T-cell (primary cell): ENCODE measurements around the gene EZR. TPM values are rescaled to one million over a fixed set of nuclear protein-coding genes. Genes with fewer than 3 reads are reported as not detected.

Experiments
- ATAC-seq, 4 experiments: fragments of 200-7000 bp in 3 of 4; fragments of 150-1000 bp in 1 of 4; cut with Tn5 transposase; replicated peaks in 1 of 4; 1 replicate in 3 of 4; 2 replicates in 1 of 4; pipeline ENCODE4 v1.10.0; 2021; ENCODE audit warnings: moderate library complexity in 3 of 4, mild to moderate bottlenecking in 2 of 4, moderate number of reproducible peaks in 1 of 4
- CTCF ChIA-PET, 2 donors: fragments of 300-600 bp; sonication (Branson Sonifier 250); formaldehyde crosslinking; loops; one replicate each; lab custom pipeline; 2022; ENCODE audit warnings: antibody characterized with exemption in 2 of 2; lab: Charles Lee
- POLR2A ChIA-PET, 2 donors: fragments of 300-600 bp; sonication (Branson Sonifier 250); formaldehyde crosslinking; loops; one replicate each; lab custom pipeline; 2022; ENCODE audit warnings: antibody characterized with exemption in 2 of 2; lab: Charles Lee
- DNase-seq, 35 experiments: peaks; one replicate each; pipeline versions ENCODE4 v3.0.0 to v3.0.0-alpha.2; 2013 to 2023
- H3K27ac ChIP-seq: one replicate; pipeline ENCODE4 v1.5.1; 2013; ENCODE audit warnings: low read length
- H3K27me3 ChIP-seq, 2 experiments: replicated peaks in 1 of 2; 1 replicate in 1 of 2; 2 replicates in 1 of 2; pipeline versions ENCODE4 v1.6.1 to v1.7.0; 2013; ENCODE audit warnings: low read length in 1 of 2, mixed read lengths in 1 of 2; ENCODE audit not compliant: control insufficient read depth in 2 of 2, insufficient read depth in 2 of 2; ENCODE audit errors: extremely low read depth in 1 of 2
- H3K36me3 ChIP-seq, 2 donors: 1 replicate in 1 of 2; 2 replicates in 1 of 2; pipeline versions ENCODE4 v1.6.1 to v1.7.0; 2013; ENCODE audit warnings: low read length in 1 of 2; ENCODE audit not compliant: control insufficient read depth in 2 of 2, insufficient read depth in 1 of 2; ENCODE audit errors: extremely low read depth in 1 of 2
- H3K4me1 ChIP-seq, 2 experiments: 1 replicate in 1 of 2; 2 replicates in 1 of 2; pipeline versions ENCODE4 v1.6.1 to v1.7.0; 2013; ENCODE audit warnings: low read length in 2 of 2, mixed read lengths in 1 of 2; ENCODE audit not compliant: insufficient read depth in 2 of 2, control insufficient read depth in 1 of 2; ENCODE audit errors: extremely low read depth in 1 of 2
- H3K4me3 ChIP-seq, 2 donors: 1 replicate in 1 of 2; 2 replicates in 1 of 2; pipeline versions ENCODE4 v1.5.1 to v1.7.0; 2013; ENCODE audit warnings: mild to moderate bottlenecking in 2 of 2, low read length in 1 of 2, moderate library complexity in 1 of 2; ENCODE audit not compliant: control insufficient read depth in 1 of 2; ENCODE audit errors: extremely low read depth in 1 of 2
- H3K9me3 ChIP-seq: 2 replicates; pipeline ENCODE4 v1.7.0; 2013
- H3K27ac Mint-ChIP-seq, 2 donors: one replicate each; pipeline ENCODE4 v1.8.0; 2020 to 2021; ENCODE audit warnings: mild to moderate bottlenecking in 2 of 2, mixed read lengths in 2 of 2
- H3K27me3 Mint-ChIP-seq, 2 donors: one replicate each; pipeline ENCODE4 v1.8.0; 2021 to 2022; ENCODE audit warnings: mixed read lengths in 2 of 2
- H3K36me3 Mint-ChIP-seq: one replicate; pipeline ENCODE4 v1.8.0; 2021; ENCODE audit warnings: mixed read lengths
- H3K4me1 Mint-ChIP-seq, 3 donors: one replicate each; pipeline ENCODE4 v1.8.0; 2020 to 2022; ENCODE audit warnings: mixed read lengths in 3 of 3, mild to moderate bottlenecking in 1 of 3
- H3K4me3 Mint-ChIP-seq, 3 donors: one replicate each; pipeline ENCODE4 v1.8.0; 2020 to 2022; ENCODE audit warnings: mild to moderate bottlenecking in 3 of 3, mixed read lengths in 3 of 3, moderate library complexity in 3 of 3
- H3K9me3 Mint-ChIP-seq, 3 donors: one replicate each; pipeline ENCODE4 v1.8.0; 2020 to 2022; ENCODE audit warnings: mixed read lengths in 3 of 3
- WGBS: methylation state at CpG from one replicate; pipeline ENCODE4 v1.1.5; 2013; ENCODE audit warnings: missing lambda C conversion rate; ENCODE audit not compliant: insufficient coverage; 5-methylcytosine and 5-hydroxymethylcytosine counted together
- total RNA-seq, 35 experiments: library from RNA in 6 of 35; stranded (reverse) in 6 of 35; fragments of 120-200 nt in 1 of 35; gene quantifications; one replicate each; pipeline versions ENCODE4 v1.2.1 to v1.2.4 and lab custom pipeline; 2013 to 2026

The EZR gene
- total RNA-seq, 5 donors from 2014 or later (not counting 1 experiment from before 2014, with no cell fraction given), result 176 to 286 (median 272) TPM

- no peaks in the 10 kb centered on the region for H3K9me3 Mint-ChIP-seq
- peaks cover 35% of the 10 kb centered on the region for H3K36me3 Mint-ChIP-seq
- 80% methylated on average over 3 of the region's 11 CpGs for WGBS
- Histone ChIP-seq H3K36me3 (peaks cover 2 to 16% of the 10 kb centered on the region in 2 donors), H3K27me3 (no peaks in the 10 kb centered on the region), H3K9me3 (no peaks in the 10 kb centered on the region), H3K4me1 (peaks cover 17 to 68% of the 10 kb centered on the region in 2 experiments), H3K27ac (no peak overlapping the region), H3K4me3 (no peak overlapping the region)
- DNase-seq, result no peak
- CTCF ChIA-PET, result no interaction called here
- peak in 1 of 4 experiments; percentile 2 for ATAC-seq
- H3K4me1 Mint-ChIP-seq, result peaks cover 91 to 94% (median 93%) of the 10 kb centered on the region in 3 donors
- peak overlapping the region; percentile 26 to 55 for H3K27ac Mint-ChIP-seq
- peak overlapping the region in 2 of 3 donors; percentile 31 to 44 for H3K4me3 Mint-ChIP-seq
- no peaks in the 10 kb centered on the region for H3K27me3 Mint-ChIP-seq
- POLR2A ChIA-PET, result interaction anchor here (0.5 to 1.8 kb wide), 5 partner anchors 9 to 309 kb away, joined by 3 to 9 read pairs (median 3); no protein-coding TSS in a partner anchor
Measured at GRCh38 chr6:158799051-158799792, 19.9 kb downstream of the EZR start.

GRCh38 chr6:158798311-158798710 is 20.9 kb downstream of the EZR start:
- peaks cover 92 to 95% (median 92%) of the 10 kb centered on the region in 3 donors for H3K4me1 Mint-ChIP-seq

GRCh38 chr6:158797331-158798310 is 21.5 kb downstream of the EZR start:
- peaks cover 2 to 16% of the 10 kb centered on the region in 2 donors for H3K36me3 ChIP-seq
- Mint-ChIP-seq H3K4me1 (peaks cover 89 to 92% (median 91%) of the 10 kb centered on the region in 3 donors), H3K9me3 (no peaks in the 10 kb centered on the region), H3K36me3 (peaks cover 42% of the 10 kb centered on the region), H3K27ac (peak overlapping the region; percentile 22 to 28), H3K4me3 (peak overlapping the region in 1 of 3 donors; percentile 33), H3K27me3 (no peaks in the 10 kb centered on the region)
- ChIA-PET POLR2A (interaction anchor here (0.6 to 1.6 kb wide), 8 partner anchors 8 to 55 kb away, joined by 3 to 10 read pairs (median 4); no protein-coding TSS in a partner anchor), CTCF (interaction anchor here (0.6 to 1.0 kb wide), 4 partner anchors 8 to 175 kb away, joined by 3 to 6 read pairs (median 3); no protein-coding TSS in a partner anchor)
- H3K9me3 ChIP-seq, result no peaks in the 10 kb centered on the region
- peaks cover 6 to 72% of the 10 kb centered on the region in 2 experiments for H3K4me1 ChIP-seq
- no peak for ATAC-seq
- H3K27ac ChIP-seq, result peak overlapping the region; percentile 4
- no peaks in the 10 kb centered on the region for H3K27me3 ChIP-seq
- no peak overlapping the region for H3K4me3 ChIP-seq
- 80% methylated on average over 1 of the region's 3 CpGs for WGBS
- no peak for DNase-seq

More at GRCh38 chr6:158798311-158798710, 20.9 kb downstream of the EZR start:
- H3K4me3 ChIP-seq, result no peak overlapping the region
- no peak overlapping the region for H3K27ac ChIP-seq
- no peaks in the 10 kb centered on the region for H3K9me3 ChIP-seq
- 83% methylated on average over 5 of the region's 8 CpGs for WGBS
- peaks cover 39% of the 10 kb centered on the region for H3K36me3 Mint-ChIP-seq
- H3K27me3 ChIP-seq, result no peaks in the 10 kb centered on the region
- ChIA-PET POLR2A (interaction anchor here (0.6 to 1.6 kb wide), 6 partner anchors 9 to 54 kb away, joined by 3 to 10 read pairs (median 4); no protein-coding TSS in a partner anchor), CTCF (interaction anchor here (0.6 kb wide), 2 partner anchors 137 to 174 kb away, joined by 3 to 6 read pairs; no protein-coding TSS in a partner anchor)
- no peaks in the 10 kb centered on the region for H3K27me3 Mint-ChIP-seq
- H3K9me3 Mint-ChIP-seq, result no peaks in the 10 kb centered on the region
- H3K27ac Mint-ChIP-seq, result peak overlapping the region; percentile 22 to 28
- peaks cover 2 to 16% of the 10 kb centered on the region in 2 donors for H3K36me3 ChIP-seq
- peaks cover 13 to 73% of the 10 kb centered on the region in 2 experiments for H3K4me1 ChIP-seq
- ATAC-seq (no peak), DNase-seq (no peak)
- peak overlapping the region in 1 of 3 donors; percentile 33 for H3K4me3 Mint-ChIP-seq

- CTCF ChIA-PET, result interaction anchor here in 1 of 2 donors (1.1 to 1.2 kb wide), 2 partner anchors 71 to 73 kb away, joined by 3 read pairs; no protein-coding TSS in a partner anchor
- no CpG with 5 or more reads among the region's 3 CpGs for WGBS
- no peak overlapping the region for H3K4me3 ChIP-seq
Measured at GRCh38 chr6:158796353-158796752, 22.8 kb downstream of the EZR start.

GRCh38 chr6:158795516-158795915 is 23.7 kb downstream of the EZR start:
- H3K36me3 ChIP-seq, result peaks cover 2 to 8% of the 10 kb centered on the region in 2 donors
- no peaks in the 10 kb centered on the region for H3K27me3 Mint-ChIP-seq
- ATAC-seq (peak in 1 of 4 experiments; percentile 12), DNase-seq (no peak)
- H3K4me1 Mint-ChIP-seq, result peaks cover 85 to 92% (median 89%) of the 10 kb centered on the region in 3 donors
- POLR2A ChIA-PET, result interaction anchor here (0.6 to 1.4 kb wide), 5 partner anchors 13 to 93 kb away, joined by 3 to 5 read pairs (median 4); no protein-coding TSS in a partner anchor
- H3K9me3 ChIP-seq, result no peaks in the 10 kb centered on the region
- WGBS, result no CpG with 5 or more reads among the region's 5 CpGs
- no peak overlapping the region for H3K4me3 ChIP-seq
- no peaks in the 10 kb centered on the region for H3K27me3 ChIP-seq
- H3K36me3 Mint-ChIP-seq, result peaks cover 43% of the 10 kb centered on the region
- peak overlapping the region; percentile 67 to 87 for H3K27ac Mint-ChIP-seq
- H3K4me1 ChIP-seq, result peaks cover 10 to 72% of the 10 kb centered on the region in 2 experiments
- peak overlapping the region in 1 of 3 donors; percentile 33 for H3K4me3 Mint-ChIP-seq
- CTCF ChIA-PET, result interaction anchor here (0.6 to 1.3 kb wide), 4 partner anchors 13 to 175 kb away, joined by 3 to 4 read pairs (median 3); no protein-coding TSS in a partner anchor
- H3K9me3 Mint-ChIP-seq, result no peaks in the 10 kb centered on the region
- H3K27ac ChIP-seq, result peak overlapping the region; percentile 17

More at GRCh38 chr6:158796353-158796752, 22.8 kb downstream of the EZR start:
- Histone ChIP-seq H3K36me3 (peaks cover 2 to 9% of the 10 kb centered on the region in 2 donors), H3K4me1 (peaks cover 4 to 74% of the 10 kb centered on the region in 2 experiments), H3K9me3 (no peaks in the 10 kb centered on the region), H3K27me3 (no peaks in the 10 kb centered on the region), H3K27ac (peak overlapping the region; percentile 36)
- no peaks in the 10 kb centered on the region for H3K9me3 Mint-ChIP-seq
- peak in 1 of 4 experiments; percentile 4 for ATAC-seq
- peak overlapping the region; percentile 36 to 87 for H3K27ac Mint-ChIP-seq
- H3K36me3 Mint-ChIP-seq, result peaks cover 36% of the 10 kb centered on the region
- H3K4me3 Mint-ChIP-seq, result peak overlapping the region in 2 of 3 donors; percentile 6 to 33
- POLR2A ChIA-PET, result interaction anchor here (0.6 to 1.4 kb wide), 3 partner anchors 12 to 45 kb away, joined by 3 to 4 read pairs (median 4); no protein-coding TSS in a partner anchor
- no peaks in the 10 kb centered on the region for H3K27me3 Mint-ChIP-seq
- DNase-seq, result no peak
- peaks cover 85 to 92% (median 89%) of the 10 kb centered on the region in 3 donors for H3K4me1 Mint-ChIP-seq
